Stimulated activated CD4-positive, alpha-beta T cell treated with anti-CD3 and anti-CD28 coated beads, Interleukin-12 subunit alpha, Interleukin-12 subunit beta, amount 100 ng/mL, for 4 hours (primary cell): Measurements from ENCODE around the gene IMPG2.

Source experiments
- DNase-seq: peaks from one replicate; pipeline ENCODE4 v3.0.0-alpha.2; 2020

IMPG2 gene

DNA sequence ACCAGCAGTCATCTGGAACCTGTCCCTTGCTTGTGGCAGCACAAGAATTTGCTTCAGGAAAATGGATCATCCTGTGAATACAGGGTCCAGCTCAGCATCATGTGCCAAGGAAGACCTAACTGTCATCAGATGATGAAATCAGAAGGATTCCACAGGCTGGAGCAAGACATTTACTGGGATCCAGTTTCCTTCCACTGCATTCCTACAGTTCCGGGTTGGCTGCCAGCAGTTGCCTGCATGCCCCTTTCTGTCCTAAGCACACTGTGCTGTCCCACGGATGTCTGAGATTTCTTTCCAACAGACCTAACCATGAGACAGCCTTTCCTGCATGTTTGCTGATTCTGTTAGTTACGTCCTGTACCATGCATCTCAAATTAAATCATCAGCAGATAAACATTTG is 140.7 kb downstream of the IMPG2 start:
- DNase-seq, result no peak

DNA sequence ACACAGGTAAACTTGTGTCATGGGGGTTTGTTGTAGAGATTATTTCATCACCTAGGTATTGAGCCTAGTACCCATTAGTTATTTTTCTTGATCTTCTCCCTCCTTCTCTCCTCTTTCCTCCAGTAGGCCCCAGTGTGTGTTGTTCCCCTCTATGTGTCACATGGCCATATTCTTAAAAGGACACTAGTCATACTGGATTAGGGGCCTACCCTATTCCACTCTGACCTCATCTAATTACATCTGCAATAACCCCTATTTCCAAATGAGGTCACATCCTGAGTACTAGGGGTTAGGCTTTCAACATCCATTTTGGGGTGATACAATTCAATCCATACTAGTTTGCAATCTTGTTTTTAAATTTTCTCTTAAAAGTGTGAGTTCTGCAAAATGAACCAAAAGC is 142.8 kb downstream of the IMPG2 start:
- no peak for DNase-seq
